ENCODE results near the gene EML3.
A peak's percentile ranks its signal among the peaks of the same experiment; 100 is the strongest.
"Not testable (repeated sequence)": the region's sequence is repeated elsewhere in the genome, so short reads cannot be mapped to it uniquely, and the experiment has no call there.

Gene EML3

GRCh38 chr11:62612366-62613290 lies at the start of gene EML3, which contains the start of gene ROM1:
TSS of gene EML3 (minus strand) at chr11:62612775. CDS start at chr11:62612457, 318 bp downstream.
TSS of gene ROM1 (plus strand) at chr11:62613257. CDS start at chr11:62613282, 25 bp downstream.
- TF ChIP-seq CTCF (IDR thresholded peaks at IDR 0.05; ENCODE audit: control insufficient read depth, extremely low read depth, insufficient read depth), result peak; percentile 86
- DNase-seq (ENCODE audit: low read depth), result no peak
- H3K4me3 ChIP-seq (ENCODE audit: low read depth, low read length), result peak within 1 kb of the TSS; percentile 66

GRCh38 chr11:62656796-62657429 lies 44.3 kb upstream of the EML3 start:
- H3K4me3 ChIP-seq (ENCODE audit: low read depth, low read length), result no peak overlapping the region
- DNase-seq (ENCODE audit: low read depth), result no peak
- TF ChIP-seq CTCF (IDR thresholded peaks at IDR 0.05; ENCODE audit: control insufficient read depth, extremely low read depth, insufficient read depth), result no peak

- no peak for DNase-seq (ENCODE audit: low read depth)
- H3K4me3 ChIP-seq (ENCODE audit: low read depth, low read length), result no peak overlapping the region
- TF ChIP-seq CTCF (IDR thresholded peaks at IDR 0.05; ENCODE audit: control insufficient read depth, extremely low read depth, insufficient read depth), result no peak
Measured at GRCh38 chr11:62654297-62654696, 41.7 kb upstream of the EML3 start.

GRCh38 chr11:62652161-62653006 lies 39.8 kb upstream of the EML3 start:
- TF ChIP-seq CTCF (IDR thresholded peaks at IDR 0.05; ENCODE audit: control insufficient read depth, extremely low read depth, insufficient read depth), result no peak
- DNase-seq (ENCODE audit: low read depth), result no peak
- peak overlapping the region; percentile 87 for H3K4me3 ChIP-seq (ENCODE audit: low read depth, low read length)

GRCh38 chr11:62650283-62650682 lies 37.7 kb upstream of the EML3 start:
- not testable (repeated sequence) for DNase-seq (ENCODE audit: low read depth); H3K4me3 ChIP-seq (ENCODE audit: low read depth, low read length)

GRCh38 chr11:62649486-62649885 lies 36.9 kb upstream of the EML3 start:
- no peak overlapping the region for H3K4me3 ChIP-seq (ENCODE audit: low read depth, low read length)
- no peak for DNase-seq (ENCODE audit: low read depth)
- no peak for TF ChIP-seq CTCF (IDR thresholded peaks at IDR 0.05; ENCODE audit: control insufficient read depth, extremely low read depth, insufficient read depth)

- TF ChIP-seq CTCF (IDR thresholded peaks at IDR 0.05; ENCODE audit: control insufficient read depth, extremely low read depth, insufficient read depth), result no peak
- no peak for DNase-seq (ENCODE audit: low read depth)
- H3K4me3 ChIP-seq (ENCODE audit: low read depth, low read length), result no peak overlapping the region
Measured at GRCh38 chr11:62648967-62649364, 36.4 kb upstream of the EML3 start.

Measured in LNCaP clone FGC (cell line).